Measurements from ENCODE around the gene IRF5.
"Not testable (repeated sequence)": the region's sequence is repeated elsewhere in the genome, so short reads cannot be mapped to it uniquely, and the experiment has no call there.

DNA sequence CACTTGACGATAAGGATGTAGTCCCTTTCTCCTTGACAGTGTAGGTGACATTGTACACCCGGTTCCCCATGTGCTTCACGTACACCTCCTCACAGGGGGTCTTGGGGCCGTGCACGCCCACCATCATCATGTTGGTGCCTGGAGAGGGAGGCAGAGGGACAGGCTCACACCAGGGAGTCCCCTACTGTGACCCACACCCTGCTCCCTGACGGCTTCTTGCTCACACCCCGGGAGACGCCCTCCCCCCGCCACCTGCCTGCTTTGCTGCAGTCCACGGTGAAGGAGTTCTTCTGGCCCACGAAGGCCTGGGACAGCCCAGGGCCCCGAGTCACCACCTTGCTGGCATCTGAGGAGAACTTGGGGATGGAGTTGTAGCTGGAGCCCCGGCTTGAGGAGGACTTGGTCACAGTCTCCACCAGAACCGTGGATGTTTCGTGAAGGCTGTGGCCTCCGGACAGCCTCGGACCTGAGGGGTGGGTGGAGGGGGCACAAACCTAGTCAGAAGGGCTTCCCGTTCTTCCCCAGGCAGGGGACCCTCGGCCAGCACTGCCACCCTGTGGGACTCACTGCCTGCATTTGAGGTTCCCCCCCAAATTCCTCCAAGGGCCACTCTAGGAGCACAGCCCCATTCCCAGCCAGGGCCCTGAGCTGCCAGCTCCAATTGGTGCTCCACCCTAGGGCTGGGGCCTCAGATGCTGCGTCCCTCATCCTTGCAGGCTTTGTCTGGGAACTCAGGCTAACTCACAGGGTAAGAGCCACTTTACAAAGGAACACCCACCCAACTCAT, 24.8 kb upstream of the IRF5 start:
- TF ChIP-seq, protein P1, sequence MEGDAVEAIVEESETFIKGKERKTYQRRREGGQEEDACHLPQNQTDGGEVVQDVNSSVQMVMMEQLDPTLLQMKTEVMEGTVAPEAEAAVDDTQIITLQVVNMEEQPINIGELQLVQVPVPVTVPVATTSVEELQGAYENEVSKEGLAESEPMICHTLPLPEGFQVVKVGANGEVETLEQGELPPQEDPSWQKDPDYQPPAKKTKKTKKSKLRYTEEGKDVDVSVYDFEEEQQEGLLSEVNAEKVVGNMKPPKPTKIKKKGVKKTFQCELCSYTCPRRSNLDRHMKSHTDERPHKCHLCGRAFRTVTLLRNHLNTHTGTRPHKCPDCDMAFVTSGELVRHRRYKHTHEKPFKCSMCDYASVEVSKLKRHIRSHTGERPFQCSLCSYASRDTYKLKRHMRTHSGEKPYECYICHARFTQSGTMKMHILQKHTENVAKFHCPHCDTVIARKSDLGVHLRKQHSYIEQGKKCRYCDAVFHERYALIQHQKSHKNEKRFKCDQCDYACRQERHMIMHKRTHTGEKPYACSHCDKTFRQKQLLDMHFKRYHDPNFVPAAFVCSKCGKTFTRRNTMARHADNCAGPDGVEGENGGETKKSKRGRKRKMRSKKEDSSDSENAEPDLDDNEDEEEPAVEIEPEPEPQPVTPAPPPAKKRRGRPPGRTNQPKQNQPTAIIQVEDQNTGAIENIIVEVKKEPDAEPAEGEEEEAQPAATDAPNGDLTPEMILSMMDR (conservative IDR thresholded peaks at IDR 0.05 in 1 of 2, IDR thresholded peaks at IDR 0.05 in 1 of 2; ENCODE audit: extremely low read depth in 1 of 2, insufficient read depth in 1 of 2, low read depth in 1 of 2, low read length in 2 of 2), result not testable (repeated sequence)
- TF ChIP-seq EZH2 (IDR thresholded peaks at IDR 0.05; ENCODE audit: borderline replicate concordance, low read length), result not testable (repeated sequence)

Data from mammary epithelial cell (primary cell).